SK-N-MC (cell line): Measurements from ENCODE around the gene LAMC1.

Experiments used
- DNase-seq: peaks from one replicate; pipeline ENCODE4 v3.0.0-alpha.2; 2011; ENCODE audit warnings: low read depth, low spot score
- H3K27ac ChIP-seq: fragments of 200-600 bp; sonication (generic); 2 replicates; pipeline ENCODE4 v1.5.1; 2016; ENCODE audit warnings: mixed run types
- H3K36me3 ChIP-seq: fragments of 200-600 bp; sonication (generic); 2 replicates; pipeline ENCODE4 v1.6.1; 2017; ENCODE audit warnings: antibody characterized with exemption, low read length, mixed read lengths; ENCODE audit not compliant: insufficient read depth
- H3K4me3 ChIP-seq: fragments of 200-600 bp; sonication (generic); 2 replicates; pipeline ENCODE4 v1.5.1; 2016
- H3K9ac ChIP-seq: fragments of 200-600 bp; sonication (generic); 2 replicates; pipeline ENCODE4 v1.8.0; 2017; ENCODE audit warnings: mixed run types, mixed read lengths; ENCODE audit not compliant: insufficient read length
- H3K9me3 ChIP-seq: fragments of 200-600 bp; sonication (generic); 2 replicates; pipeline ENCODE4 v1.6.1; 2017; ENCODE audit warnings: low read depth, mild to moderate bottlenecking, antibody characterized with exemption, low read length, moderate library complexity, mixed read lengths
- EZH2 ChIP-seq: fragments of 200-600 bp; sonication (generic); IDR thresholded peaks from one replicate; pipeline ENCODE4 v1.6.1; 2017; ENCODE audit warnings: antibody characterized with exemption
- FOXP2 ChIP-seq: optimal IDR thresholded peaks from 2 replicates; pipeline ENCODE3; 2011; ENCODE audit warnings: mild to moderate bottlenecking, moderate library complexity; ENCODE audit not compliant: insufficient read depth; ENCODE audit errors: extremely low read length, control extremely low read depth
- POLR2AphosphoS5 ChIP-seq: IDR thresholded peaks from 2 replicates; pipeline ENCODE4 v1.6.1; 2012; ENCODE audit warnings: mild to moderate bottlenecking, low read depth, low read length, borderline replicate concordance

LAMC1 gene

GRCh38 chr1:183106746-183107145, 83.5 kb downstream of the LAMC1 start:
- Histone ChIP-seq H3K27ac (no peak overlapping the region), H3K9ac (no peak overlapping the region), H3K36me3 (no peaks in the 10 kb centered on the region), H3K4me3 (no peak overlapping the region), H3K9me3 (no peaks in the 10 kb centered on the region)
- DNase-seq = no peak
- TF ChIP-seq EZH2 (no peak), POLR2AphosphoS5 (no peak), FOXP2 (no peak)

GRCh38 chr1:183110326-183110880, 87.2 kb downstream of the LAMC1 start:
- no peak overlapping the region for H3K9ac ChIP-seq

GRCh38 chr1:183114441-183114840, 91.2 kb downstream of the LAMC1 start:
- Histone ChIP-seq H3K4me3 (no peak overlapping the region), H3K9ac (no peak overlapping the region), H3K9me3 (no peaks in the 10 kb centered on the region), H3K27ac (no peak overlapping the region), H3K36me3 (peaks cover 22% of the 10 kb centered on the region)
- TF ChIP-seq EZH2 = no peak
- DNase-seq = no peak

More at GRCh38 chr1:183110326-183110880, 87.2 kb downstream of the LAMC1 start:
- Histone ChIP-seq H3K4me3 (no peak overlapping the region), H3K27ac (no peak overlapping the region), H3K9me3 (no peaks in the 10 kb centered on the region), H3K36me3 (peaks cover 5% of the 10 kb centered on the region; the same call in 1 of the 2 replicates)
- DNase-seq = no peak
- TF ChIP-seq POLR2AphosphoS5 (no peak), FOXP2 (no peak), EZH2 (no peak)

- H3K36me3 ChIP-seq = peaks cover 23% of the 10 kb centered on the region
- no peak overlapping the region for H3K27ac ChIP-seq
- TF ChIP-seq POLR2AphosphoS5 (no peak), EZH2 (no peak), FOXP2 (no peak)
- no peak overlapping the region for H3K9ac ChIP-seq
- H3K9me3 ChIP-seq = no peaks in the 10 kb centered on the region
- no peak for DNase-seq
- H3K4me3 ChIP-seq = no peak overlapping the region
Measured at GRCh38 chr1:183116416-183116815, 93.2 kb downstream of the LAMC1 start.

- H3K4me3 ChIP-seq = no peak overlapping the region
- TF ChIP-seq POLR2AphosphoS5 (no peak), EZH2 (no peak), FOXP2 (no peak)
- peaks cover 36% of the 10 kb centered on the region for H3K36me3 ChIP-seq
- H3K9ac ChIP-seq = no peak overlapping the region
- H3K9me3 ChIP-seq = no peaks in the 10 kb centered on the region
- DNase-seq = no peak
- H3K27ac ChIP-seq = no peak overlapping the region
Measured at GRCh38 chr1:183121609-183122008, 98.4 kb downstream of the LAMC1 start.

- H3K27ac ChIP-seq = no peak overlapping the region
- no peak for DNase-seq
- no peak for TF ChIP-seq EZH2
- TF ChIP-seq FOXP2 = no peak
- TF ChIP-seq POLR2AphosphoS5 = no peak
- no peak overlapping the region for H3K9ac ChIP-seq
- no peak overlapping the region for H3K4me3 ChIP-seq
- H3K36me3 ChIP-seq = peaks cover 36% of the 10 kb centered on the region
- no peaks in the 10 kb centered on the region for H3K9me3 ChIP-seq
Measured at GRCh38 chr1:183124259-183124658, 101.0 kb downstream of the LAMC1 start.

- no peak for DNase-seq
- Histone ChIP-seq H3K9me3 (no peaks in the 10 kb centered on the region), H3K9ac (no peak overlapping the region), H3K4me3 (no peak overlapping the region), H3K36me3 (peaks cover 40% of the 10 kb centered on the region), H3K27ac (no peak overlapping the region)
- no peak for TF ChIP-seq EZH2
- no peak for TF ChIP-seq POLR2AphosphoS5
- TF ChIP-seq FOXP2 = no peak
Measured at GRCh38 chr1:183125279-183125999, 102.2 kb downstream of the LAMC1 start.

- TF ChIP-seq FOXP2 = no peak
- TF ChIP-seq EZH2 = no peak
- TF ChIP-seq POLR2AphosphoS5 = no peak
- Histone ChIP-seq H3K9me3 (no peaks in the 10 kb centered on the region), H3K36me3 (peaks cover 43% of the 10 kb centered on the region), H3K9ac (no peak overlapping the region), H3K4me3 (no peak overlapping the region), H3K27ac (no peak overlapping the region)
- DNase-seq = no peak
Measured at GRCh38 chr1:183126000-183126366, 102.8 kb downstream of the LAMC1 start.

GRCh38 chr1:183126528-183126927, 103.3 kb downstream of the LAMC1 start:
- H3K36me3 ChIP-seq = peaks cover 43% of the 10 kb centered on the region
- TF ChIP-seq EZH2 (no peak), POLR2AphosphoS5 (no peak), FOXP2 (no peak)

More at GRCh38 chr1:183126528-183126927, 103.3 kb downstream of the LAMC1 start:
- no peak for DNase-seq
- no peak overlapping the region for H3K4me3 ChIP-seq
- no peaks in the 10 kb centered on the region for H3K9me3 ChIP-seq
- no peak overlapping the region for H3K27ac ChIP-seq
- no peak overlapping the region for H3K9ac ChIP-seq
